HepG2 (cell line): Measurements from ENCODE around the gene ARHGEF1. TPM values are rescaled to one million over a fixed set of nuclear protein-coding genes. Genes with fewer than 3 reads are reported as not detected.
A peak's percentile ranks its signal among the peaks of the same experiment; 100 is the strongest.

Experiments
- ATAC-seq: fragments of 200-7000 bp; cut with Tn5 transposase; 3 replicates; pipeline ENCODE4 v1.9.1; 2020; ENCODE audit warnings: mild to moderate bottlenecking, moderate library complexity
- BruUV-seq: library from RNA; stranded (reverse); fragments of 400-500 nt; replicated peaks from 2 replicates; lab custom pipeline; 2021; lab: Mats Ljungman, UMichigan
- CTCF ChIA-PET: fragments of 300-600 bp; formaldehyde crosslinking; extraction: SDS; loops from one replicate; lab custom pipeline; 2021; ENCODE audit warnings: low total read pairs, inconsistent platforms, low intra/inter-chr PET ratio; lab: Yijun Ruan, JAX
- POLR2A ChIA-PET: fragments of 350-600 bp; sonication (Branson Sonifier 250); formaldehyde crosslinking; loops from one replicate; lab custom pipeline; 2020; ENCODE audit warnings: antibody characterized with exemption, inconsistent platforms; lab: Yijun Ruan, JAX
- DNase-seq: peaks from one replicate; pipeline ENCODE4 v3.0.0-alpha.2; 2015; ENCODE audit warnings: low spot score
- FAIRE-seq: peaks from 3 replicates; lab custom pipeline; 2011; peaks lifted over from hg19 to GRCh38; lab: Jason Lieb, UNC
- H2AFZ ChIP-seq: one replicate; pipeline ENCODE4 v1.6.1; 2011; ENCODE audit warnings: low read length, inconsistent platforms
- H3K27ac ChIP-seq: fragments of 300-600 bp; 3 replicates; pipeline ENCODE4 v1.8.0; 2011; ENCODE audit warnings: mixed run types, mild to moderate bottlenecking, mixed read lengths, low read length, inconsistent platforms; ENCODE audit not compliant: insufficient read depth; ENCODE audit errors: extremely low read length
- H3K27me3 ChIP-seq, 2 experiments: fragments of 200-600 bp in 1 of 2; 2 replicates in 1 of 2; 3 replicates in 1 of 2; pipeline versions ENCODE4 v1.6.0 to v1.8.0; 2011; ENCODE audit warnings: low read length in 2 of 2, mild to moderate bottlenecking in 2 of 2, moderate library complexity in 2 of 2, inconsistent platforms in 1 of 2; ENCODE audit not compliant: insufficient read depth in 2 of 2, control insufficient read depth in 1 of 2
- H3K36me3 ChIP-seq, 2 experiments: fragments of 200-600 bp in 1 of 2; replicated peaks in 1 of 2; 2 replicates in 1 of 2; 3 replicates in 1 of 2; pipeline versions ENCODE4 v1.5.1 to v1.8.0; 2011; ENCODE audit warnings: low read length in 2 of 2, inconsistent platforms in 1 of 2; ENCODE audit not compliant: insufficient read depth in 2 of 2, control insufficient read depth in 1 of 2
- H3K4me1 ChIP-seq: 2 replicates; pipeline ENCODE4 v1.5.1; 2012; ENCODE audit warnings: low read length, inconsistent platforms; ENCODE audit not compliant: insufficient read depth
- H3K4me2 ChIP-seq: 2 replicates; pipeline ENCODE4 v1.6.0; 2011; ENCODE audit warnings: low read depth, low read length, inconsistent platforms
- H3K4me3 ChIP-seq, 3 experiments: fragments of 200-600 bp in 1 of 3; sonication (generic), shearing (Covaris generic) in 1 of 3; replicated peaks in 1 of 3; 2 replicates each; pipeline ENCODE4 v1.5.1; 2011 to 2016; ENCODE audit warnings: low read length in 3 of 3, inconsistent platforms in 2 of 3, low read depth in 2 of 3, mild to moderate bottlenecking in 2 of 3, control low read depth in 1 of 3, mixed read lengths in 1 of 3; ENCODE audit not compliant: insufficient read depth in 1 of 3
- H3K79me2 ChIP-seq: one replicate; pipeline ENCODE4 v1.6.1; 2011; ENCODE audit warnings: low read length, inconsistent platforms; ENCODE audit not compliant: insufficient read depth
- H3K9ac ChIP-seq: 2 replicates; pipeline ENCODE4 v1.6.0; 2011; ENCODE audit warnings: mild to moderate bottlenecking, low read depth, low read length, inconsistent platforms; ENCODE audit not compliant: insufficient read depth
- H3K9me3 ChIP-seq: 2 replicates; pipeline ENCODE4 v1.5.1; 2012; ENCODE audit warnings: mild to moderate bottlenecking, low read length
- H4K20me1 ChIP-seq: 2 replicates; pipeline ENCODE4 v1.6.0; 2011; ENCODE audit warnings: inconsistent platforms, mild to moderate bottlenecking, low read length, moderate library complexity; ENCODE audit not compliant: insufficient read depth
- ELF4 ChIP-seq: sonication (generic); formaldehyde crosslinking; IDR thresholded peaks from 2 replicates; pipeline ENCODE4 v1.5.0; 2020; ENCODE audit warnings: missing genetic modification reagents, mild to moderate bottlenecking, moderate library complexity, borderline replicate concordance
- FOXA3 ChIP-seq: IDR thresholded peaks from 2 replicates; pipeline ENCODE4 v1.6.1; 2016; ENCODE audit warnings: missing genetic modification reagents, missing compliant biosample characterization
- HINFP ChIP-seq: sonication (generic); formaldehyde crosslinking; IDR thresholded peaks from 2 replicates; pipeline ENCODE4 v1.4.0; 2020; ENCODE audit warnings: low read depth, mild to moderate bottlenecking, missing genetic modification reagents
- IRF2 ChIP-seq: IDR thresholded peaks from 2 replicates; pipeline ENCODE4 v1.6.1; 2018; ENCODE audit warnings: missing genetic modification reagents, missing compliant biosample characterization
- KDM6A ChIP-seq: IDR thresholded peaks from 2 replicates; pipeline ENCODE4 v1.6.1; 2016; ENCODE audit warnings: low read depth
- ZFY ChIP-seq: sonication (generic); formaldehyde crosslinking; IDR thresholded peaks from 2 replicates; pipeline ENCODE4 v1.4.0; 2020; ENCODE audit warnings: missing genetic modification reagents
- ZKSCAN1 ChIP-seq: fragments of 150-350 bp; IDR thresholded peaks from 2 replicates; pipeline ENCODE4 v1.6.1; 2014; ENCODE audit warnings: low read length
- ZMYM3 ChIP-seq: sonication (generic); formaldehyde crosslinking; IDR thresholded peaks from 2 replicates; pipeline ENCODE4 v1.5.1; 2020; ENCODE audit warnings: mild to moderate bottlenecking, missing genetic modification reagents
- ZNF768 ChIP-seq: sonication (generic); formaldehyde crosslinking; IDR thresholded peaks from 2 replicates; pipeline ENCODE4 v1.4.0; 2020; ENCODE audit warnings: missing genetic modification reagents
- WGBS: methylation state at CpG from one replicate; pipeline ENCODE4 v1.1.6; 2017; ENCODE audit warnings: low lambda C conversion rate; 5-methylcytosine and 5-hydroxymethylcytosine counted together
- in situ Hi-C: cut with HindIII; loops from 2 replicates; pipeline ENCODE4 v1.10.0; 2017; ENCODE audit warnings: low pct_unique_long_range_greater_than_20kb; ENCODE audit not compliant: extremely low pct_ligation_motif_present
- intact Hi-C: fragments of 100-400 bp; cut with micrococcal nuclease; formaldehyde crosslinking; loops from one replicate; pipeline ENCODE4 v1.10.0; 2022; ENCODE audit not compliant: unreplicated experiment
- polyA plus RNA-seq, 8 experiments: library from polyadenylated mRNA; depleted of rRNA in 3 of 8; stranded (reverse) in 7 of 8; unstranded in 1 of 8; fragments of >200 nt; fragmentation: Illumina TruSeq in 4 of 8; extraction: Trizol in 4 of 8; gene quantifications; 2 replicates each; pipeline versions ENCODE4 v1.2.1 to v1.2.3, GENCODE V29; 2011 to 2016; ENCODE audit warnings: low read depth in 4 of 8, missing spikeins in 1 of 8, mixed read lengths in 1 of 8; ENCODE audit not compliant: insufficient read depth in 1 of 8
- total RNA-seq, 5 experiments: library from RNA; depleted of rRNA; stranded (reverse); fragments of >200 nt; fragmentation: Illumina TruSeq; extraction: Trizol; gene quantifications; 2 replicates each; pipeline ENCODE4 v1.2.3, GENCODE V29; 2016; ENCODE audit warnings: low read depth in 1 of 5
- TF ChIP-seq, protein P1 (sequence below): IDR thresholded peaks from 2 replicates; pipeline ENCODE4 v1.6.1; 2016; ENCODE audit warnings: missing biosample characterization, missing genetic modification reagents, low read depth
- TF ChIP-seq, protein P2 (sequence below): sonication (generic); formaldehyde crosslinking; IDR thresholded peaks from 2 replicates; pipeline ENCODE4 v1.5.0; 2020; ENCODE audit warnings: mild to moderate bottlenecking, missing genetic modification reagents, moderate library complexity
- TF ChIP-seq, protein P3 (sequence below): sonication (generic); formaldehyde crosslinking; IDR thresholded peaks from 2 replicates; pipeline ENCODE4 v1.4.0; 2020; ENCODE audit warnings: missing genetic modification reagents

Gene ARHGEF1
- total and polyA plus RNA-seq, 2 of the 13 experiments (the other 11 are each of a cell fraction or from before 2014, with no cell fraction given), result 33.7 to 34.7 TPM

DNA sequence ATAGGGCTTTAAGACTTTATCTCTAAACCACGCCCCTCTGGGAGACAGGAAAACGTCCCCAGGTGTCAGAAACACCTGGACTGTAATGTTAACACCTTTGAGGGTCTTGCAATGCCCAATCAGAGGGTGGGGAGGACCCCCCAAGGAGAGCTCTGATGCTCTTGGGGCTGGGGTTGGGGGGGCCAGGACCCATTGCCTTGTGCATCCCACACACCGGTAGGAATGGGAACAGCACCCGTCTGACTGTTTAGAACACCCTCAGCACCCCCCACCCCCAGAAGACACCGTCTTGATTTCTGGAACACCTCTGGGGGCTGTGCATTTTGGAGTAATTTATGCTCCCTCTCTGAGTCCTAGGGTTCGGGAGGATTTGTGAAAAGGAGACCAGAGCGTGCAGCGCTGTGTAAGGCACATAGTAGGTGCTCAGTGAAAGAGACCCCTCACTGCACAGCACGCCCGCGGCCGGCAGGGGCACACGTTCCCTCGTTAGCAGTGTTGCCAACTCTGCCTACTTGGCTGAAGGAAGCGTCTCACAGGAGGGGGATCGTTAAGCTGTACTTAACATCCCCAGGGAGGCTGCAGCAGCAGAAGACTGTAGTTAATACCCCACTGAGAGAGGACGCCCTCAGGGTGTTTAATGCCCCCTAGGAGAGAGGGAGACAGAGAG is 48.1 kb downstream of the ARHGEF1 start:
- ATAC-seq (no peak), FAIRE-seq (no peak), DNase-seq (no peak)
- Histone ChIP-seq H3K27ac (no peak overlapping the region), H3K4me3 (no peak overlapping the region), H2AFZ (no peak overlapping the region), H3K36me3 (no peaks in the 10 kb centered on the region), H3K4me1 (peaks cover 11% of the 10 kb centered on the region), H3K9ac (no peak overlapping the region), H3K79me2 (no peaks in the 10 kb centered on the region), H3K27me3 (peaks cover 11 to 89% of the 10 kb centered on the region in 2 experiments), H3K9me3 (no peaks in the 10 kb centered on the region), H3K4me2 (no peak overlapping the region), H4K20me1 (peaks cover 6% of the 10 kb centered on the region; the same call in 1 of the 2 replicates)
- CTCF ChIA-PET, result no interaction called here
- BruUV-seq, result no TSS peak
- intact Hi-C loops (no loop called here), in situ Hi-C loops (loop anchor here (10.0 kb wide), 1 partner anchor 46 kb away; the partner anchor contains the start of gene ARHGEF1)
- 15% methylated on average over 8 of the region's 17 CpGs for WGBS
- POLR2A ChIA-PET, result no interaction called here
- TF ChIP-seq, protein P1, sequence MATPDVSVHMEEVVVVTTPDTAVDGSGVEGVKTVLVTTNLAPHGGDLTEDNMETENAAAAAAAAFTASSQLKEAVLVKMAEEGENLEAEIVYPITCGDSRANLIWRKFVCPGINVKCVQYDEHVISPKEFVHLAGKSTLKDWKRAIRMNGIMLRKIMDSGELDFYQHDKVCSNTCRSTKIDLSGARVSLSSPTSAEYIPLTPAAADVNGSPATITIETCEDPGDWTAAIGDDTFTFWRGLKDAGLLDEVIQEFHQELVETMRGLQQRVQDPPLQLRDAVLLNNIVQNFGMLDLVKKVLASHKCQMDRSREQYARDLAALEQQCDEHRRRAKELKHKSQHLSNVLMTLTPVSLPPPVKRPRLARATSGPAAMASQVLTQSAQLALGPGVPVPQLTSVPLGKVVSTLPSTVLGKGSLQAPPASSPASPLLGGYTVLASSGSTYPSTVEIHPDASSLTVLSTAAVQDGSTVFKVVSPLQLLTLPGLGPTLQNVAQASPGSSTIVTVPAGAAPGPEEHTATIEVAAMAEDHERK (CRISPR knock-in tag), result no peak
- TF ChIP-seq IRF2 (CRISPR knock-in tag) (no peak), ZMYM3 (CRISPR knock-in tag) (peak; percentile 26; the same call in 1 of the 2 replicates), KDM6A (no peak), ZKSCAN1 (peak; percentile 98), HINFP (CRISPR knock-in tag) (no peak), ZNF768 (CRISPR knock-in tag) (0 out of 2 replicates have a peak, but pooled peaks have one; percentile 46), ZFY (no peak), ELF4 (CRISPR knock-in tag) (no peak), FOXA3 (CRISPR knock-in tag) (no peak)
- TF ChIP-seq, protein P2, sequence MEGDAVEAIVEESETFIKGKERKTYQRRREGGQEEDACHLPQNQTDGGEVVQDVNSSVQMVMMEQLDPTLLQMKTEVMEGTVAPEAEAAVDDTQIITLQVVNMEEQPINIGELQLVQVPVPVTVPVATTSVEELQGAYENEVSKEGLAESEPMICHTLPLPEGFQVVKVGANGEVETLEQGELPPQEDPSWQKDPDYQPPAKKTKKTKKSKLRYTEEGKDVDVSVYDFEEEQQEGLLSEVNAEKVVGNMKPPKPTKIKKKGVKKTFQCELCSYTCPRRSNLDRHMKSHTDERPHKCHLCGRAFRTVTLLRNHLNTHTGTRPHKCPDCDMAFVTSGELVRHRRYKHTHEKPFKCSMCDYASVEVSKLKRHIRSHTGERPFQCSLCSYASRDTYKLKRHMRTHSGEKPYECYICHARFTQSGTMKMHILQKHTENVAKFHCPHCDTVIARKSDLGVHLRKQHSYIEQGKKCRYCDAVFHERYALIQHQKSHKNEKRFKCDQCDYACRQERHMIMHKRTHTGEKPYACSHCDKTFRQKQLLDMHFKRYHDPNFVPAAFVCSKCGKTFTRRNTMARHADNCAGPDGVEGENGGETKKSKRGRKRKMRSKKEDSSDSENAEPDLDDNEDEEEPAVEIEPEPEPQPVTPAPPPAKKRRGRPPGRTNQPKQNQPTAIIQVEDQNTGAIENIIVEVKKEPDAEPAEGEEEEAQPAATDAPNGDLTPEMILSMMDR (CRISPR knock-in tag), result peak; percentile 24; the same call in 1 of the 2 replicates
- TF ChIP-seq, protein P3, sequence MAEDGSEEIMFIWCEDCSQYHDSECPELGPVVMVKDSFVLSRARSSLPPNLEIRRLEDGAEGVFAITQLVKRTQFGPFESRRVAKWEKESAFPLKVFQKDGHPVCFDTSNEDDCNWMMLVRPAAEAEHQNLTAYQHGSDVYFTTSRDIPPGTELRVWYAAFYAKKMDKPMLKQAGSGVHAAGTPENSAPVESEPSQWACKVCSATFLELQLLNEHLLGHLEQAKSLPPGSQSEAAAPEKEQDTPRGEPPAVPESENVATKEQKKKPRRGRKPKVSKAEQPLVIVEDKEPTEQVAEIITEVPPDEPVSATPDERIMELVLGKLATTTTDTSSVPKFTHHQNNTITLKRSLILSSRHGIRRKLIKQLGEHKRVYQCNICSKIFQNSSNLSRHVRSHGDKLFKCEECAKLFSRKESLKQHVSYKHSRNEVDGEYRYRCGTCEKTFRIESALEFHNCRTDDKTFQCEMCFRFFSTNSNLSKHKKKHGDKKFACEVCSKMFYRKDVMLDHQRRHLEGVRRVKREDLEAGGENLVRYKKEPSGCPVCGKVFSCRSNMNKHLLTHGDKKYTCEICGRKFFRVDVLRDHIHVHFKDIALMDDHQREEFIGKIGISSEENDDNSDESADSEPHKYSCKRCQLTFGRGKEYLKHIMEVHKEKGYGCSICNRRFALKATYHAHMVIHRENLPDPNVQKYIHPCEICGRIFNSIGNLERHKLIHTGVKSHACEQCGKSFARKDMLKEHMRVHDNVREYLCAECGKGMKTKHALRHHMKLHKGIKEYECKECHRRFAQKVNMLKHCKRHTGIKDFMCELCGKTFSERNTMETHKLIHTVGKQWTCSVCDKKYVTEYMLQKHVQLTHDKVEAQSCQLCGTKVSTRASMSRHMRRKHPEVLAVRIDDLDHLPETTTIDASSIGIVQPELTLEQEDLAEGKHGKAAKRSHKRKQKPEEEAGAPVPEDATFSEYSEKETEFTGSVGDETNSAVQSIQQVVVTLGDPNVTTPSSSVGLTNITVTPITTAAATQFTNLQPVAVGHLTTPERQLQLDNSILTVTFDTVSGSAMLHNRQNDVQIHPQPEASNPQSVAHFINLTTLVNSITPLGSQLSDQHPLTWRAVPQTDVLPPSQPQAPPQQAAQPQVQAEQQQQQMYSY (CRISPR knock-in tag), result no peak
